RWPE1 (cell line): Measurements from ENCODE around the gene RHOT1.

Experiments used
- CTCF ChIA-PET: fragments of 350-600 bp; sonication (Branson Sonifier 250); formaldehyde crosslinking; extraction: SDS; loops from one replicate; lab custom pipeline; 2021; lab: Yijun Ruan, JAX
- POLR2A ChIA-PET: fragments of 400-600 bp; formaldehyde crosslinking; extraction: SDS; loops from one replicate; lab custom pipeline; 2020; ENCODE audit warnings: antibody characterized with exemption; ENCODE audit not compliant: low non-redundant PET; lab: Yijun Ruan, JAX
- DNase-seq: peaks from one replicate; pipeline ENCODE4 v3.0.0; 2012; ENCODE audit warnings: low spot score
- H3K27ac ChIP-seq: fragments of 450-650 bp; 2 replicates; pipeline ENCODE4 v1.5.1; 2017
- TF ChIP-seq, protein P1 (sequence below): fragments of 450-650 bp; conservative IDR thresholded peaks from 2 replicates; pipeline ENCODE4 v1.5.1; 2017; ENCODE audit warnings: low read depth, mild to moderate bottlenecking

RHOT1 gene

GRCh38 chr17:32240750-32241149, 98.4 kb downstream of the RHOT1 start:
- H3K27ac ChIP-seq, result no peak overlapping the region
- TF ChIP-seq, protein P1, sequence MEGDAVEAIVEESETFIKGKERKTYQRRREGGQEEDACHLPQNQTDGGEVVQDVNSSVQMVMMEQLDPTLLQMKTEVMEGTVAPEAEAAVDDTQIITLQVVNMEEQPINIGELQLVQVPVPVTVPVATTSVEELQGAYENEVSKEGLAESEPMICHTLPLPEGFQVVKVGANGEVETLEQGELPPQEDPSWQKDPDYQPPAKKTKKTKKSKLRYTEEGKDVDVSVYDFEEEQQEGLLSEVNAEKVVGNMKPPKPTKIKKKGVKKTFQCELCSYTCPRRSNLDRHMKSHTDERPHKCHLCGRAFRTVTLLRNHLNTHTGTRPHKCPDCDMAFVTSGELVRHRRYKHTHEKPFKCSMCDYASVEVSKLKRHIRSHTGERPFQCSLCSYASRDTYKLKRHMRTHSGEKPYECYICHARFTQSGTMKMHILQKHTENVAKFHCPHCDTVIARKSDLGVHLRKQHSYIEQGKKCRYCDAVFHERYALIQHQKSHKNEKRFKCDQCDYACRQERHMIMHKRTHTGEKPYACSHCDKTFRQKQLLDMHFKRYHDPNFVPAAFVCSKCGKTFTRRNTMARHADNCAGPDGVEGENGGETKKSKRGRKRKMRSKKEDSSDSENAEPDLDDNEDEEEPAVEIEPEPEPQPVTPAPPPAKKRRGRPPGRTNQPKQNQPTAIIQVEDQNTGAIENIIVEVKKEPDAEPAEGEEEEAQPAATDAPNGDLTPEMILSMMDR, result no peak
- CTCF ChIA-PET, result interaction anchor here (0.6 kb wide), 2 partner anchors 27 to 193 kb away, joined by 3 to 6 read pairs; no protein-coding TSS in a partner anchor
- POLR2A ChIA-PET, result no interaction called here
- no peak for DNase-seq

DNA sequence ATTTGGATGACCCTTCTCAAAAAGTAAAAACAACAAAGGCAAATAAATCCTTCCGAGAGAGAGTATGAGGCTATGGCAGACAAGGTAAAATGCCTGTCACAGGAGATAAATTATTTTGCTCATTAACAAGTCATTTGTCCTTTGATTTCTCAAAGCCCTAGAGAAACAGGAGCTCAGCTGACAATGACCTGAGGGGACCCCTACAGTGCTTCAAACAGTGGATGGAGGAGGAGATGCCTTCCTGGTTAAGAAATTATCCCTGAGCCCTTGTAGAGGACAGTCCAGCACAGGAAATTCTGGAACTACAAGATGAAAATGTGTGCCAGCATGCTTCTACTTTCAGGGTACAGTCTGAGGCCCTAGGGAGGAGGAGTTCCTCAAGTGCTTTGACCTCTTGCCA, 99.3 kb downstream of the RHOT1 start:
- no peak overlapping the region for H3K27ac ChIP-seq
- no peak for DNase-seq
- TF ChIP-seq, protein P1, result no peak
- POLR2A ChIA-PET, result no interaction called here
- CTCF ChIA-PET, result no interaction called here

GRCh38 chr17:32249475-32249874, 107.2 kb downstream of the RHOT1 start:
- DNase-seq, result no peak
- POLR2A ChIA-PET, result no interaction called here
- TF ChIP-seq, protein P1, result no peak
- no peak overlapping the region for H3K27ac ChIP-seq
- CTCF ChIA-PET, result no interaction called here

DNA sequence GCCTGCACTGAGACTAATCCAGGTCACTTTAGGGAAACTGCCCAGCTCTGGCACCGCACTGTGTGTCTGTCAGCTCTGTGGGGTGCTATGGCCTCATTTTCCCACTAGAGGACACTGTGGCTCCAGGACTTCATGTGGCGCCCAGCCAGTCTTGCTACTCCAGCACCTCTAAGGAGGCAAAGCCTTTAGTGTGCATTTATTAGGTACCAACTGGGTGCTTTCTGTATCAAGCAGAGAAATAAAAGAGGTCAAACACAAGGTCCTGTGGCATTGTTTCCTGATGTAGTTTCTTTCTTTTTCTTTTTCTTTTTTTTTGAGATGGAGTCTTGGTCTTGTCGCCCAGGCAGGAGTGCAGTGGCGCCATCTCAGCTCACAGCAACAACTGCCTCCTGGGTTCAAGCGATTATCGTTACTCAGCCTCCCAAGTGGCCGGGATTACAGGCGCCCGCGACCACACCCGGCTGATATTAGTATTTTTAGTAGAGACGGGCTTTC, 110.9 kb downstream of the RHOT1 start:
- ChIA-PET CTCF (interaction anchor here (0.5 to 0.8 kb wide), 10 partner anchors 9 to 829 kb away, joined by 3 to 9 read pairs (median 4); no protein-coding TSS in a partner anchor), POLR2A (no interaction called here)
- TF ChIP-seq, protein P1, result peak; percentile 98
- no peak overlapping the region for H3K27ac ChIP-seq
- peak; percentile 76 for DNase-seq

GRCh38 chr17:32256012-32256700, 113.9 kb downstream of the RHOT1 start:
- TF ChIP-seq, protein P1, result no peak
- no peak for DNase-seq
- no peak overlapping the region for H3K27ac ChIP-seq
- POLR2A ChIA-PET, result no interaction called here
- CTCF ChIA-PET, result interaction anchor here (0.7 to 0.9 kb wide), 2 partner anchors 63 to 1495 kb away, joined by 6 to 8 read pairs; no protein-coding TSS in a partner anchor

DNA sequence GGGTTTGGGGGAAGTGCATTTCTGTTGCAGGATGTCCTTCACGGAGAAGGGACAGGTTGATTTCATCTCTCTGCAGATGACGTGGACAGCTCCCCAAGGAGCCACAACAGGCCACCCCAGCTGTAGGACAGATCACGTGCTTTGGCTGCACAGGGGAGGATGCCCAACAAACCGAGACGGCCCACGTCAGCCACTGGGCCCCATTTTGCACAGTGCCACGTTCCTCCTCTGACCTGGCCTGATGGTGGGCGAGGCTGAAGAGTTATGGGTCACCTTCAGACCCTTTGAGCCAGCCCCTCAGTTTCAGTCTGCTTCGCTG, 114.4 kb downstream of the RHOT1 start:
- CTCF ChIA-PET, result interaction anchor here (0.7 to 0.9 kb wide), 2 partner anchors 62 to 1494 kb away, joined by 6 to 8 read pairs; no protein-coding TSS in a partner anchor
- no peak for DNase-seq
- POLR2A ChIA-PET, result no interaction called here
- H3K27ac ChIP-seq, result no peak overlapping the region
- TF ChIP-seq, protein P1, result no peak
